Stomach (tissue), 9 donors: ENCODE results near the gene MTMR3. TPM values are rescaled to one million over a fixed set of nuclear protein-coding genes. Genes with fewer than 3 reads are reported as not detected.

Source experiments
- DNase-seq, 2 donors: peaks; one replicate each; pipeline versions ENCODE4 v3.0.0 to v3.0.0-alpha.2; 2013 to 2019
- H3K27ac ChIP-seq, 5 donors: fragments of 200-600 bp in 4 of 5; sonication (generic) in 4 of 5; one replicate each; pipeline ENCODE4 v1.5.1; 2013 to 2019; ENCODE audit warnings: mild to moderate bottlenecking in 1 of 5, moderate library complexity in 1 of 5
- H3K27me3 ChIP-seq, 3 donors: fragments of 200-600 bp; sonication (generic); one replicate each; pipeline ENCODE4 v1.5.1; 2017 to 2019; ENCODE audit warnings: mixed run types in 1 of 3
- H3K36me3 ChIP-seq, 4 donors: fragments of 200-600 bp; sonication (generic); 1 replicate in 3 of 4; 2 replicates in 1 of 4; pipeline ENCODE4 v1.5.1; 2016 to 2019
- H3K4me1 ChIP-seq, 4 donors: fragments of 200-600 bp; sonication (generic); one replicate each; pipeline ENCODE4 v1.5.1; 2016 to 2019
- H3K4me3 ChIP-seq, 4 donors: fragments of 200-600 bp; sonication (generic) in 3 of 4; one replicate each; pipeline ENCODE4 v1.5.1; 2016 to 2019; ENCODE audit warnings: mild to moderate bottlenecking in 1 of 4
- H3K9me3 ChIP-seq, 4 donors: fragments of 200-600 bp; sonication (generic); one replicate each; pipeline ENCODE4 v1.5.1; 2016 to 2019
- CTCF ChIP-seq, 7 experiments: fragments of 450-650 bp in 4 of 7; fragments of 200-600 bp in 3 of 7; sonication (generic) in 3 of 7; IDR thresholded peaks; one replicate each; pipeline ENCODE4 v1.5.1; 2016 to 2019; ENCODE audit warnings: antibody characterized with exemption in 7 of 7, control low read depth in 2 of 7, mild to moderate bottlenecking in 1 of 7
- EP300 ChIP-seq: sonication (generic); formaldehyde crosslinking; IDR thresholded peaks from one replicate; pipeline ENCODE4 v1.6.1; 2017; ENCODE audit warnings: antibody characterized with exemption
- POLR2A ChIP-seq, 4 donors: fragments of 450-650 bp; IDR thresholded peaks; one replicate each; pipeline ENCODE4 v1.6.1; 2016; ENCODE audit warnings: antibody characterized with exemption in 4 of 4, control low read depth in 2 of 4, mild to moderate bottlenecking in 1 of 4, moderate library complexity in 1 of 4
- POLR2AphosphoS5 ChIP-seq, 3 donors: sonication (generic); formaldehyde crosslinking; IDR thresholded peaks; one replicate each; pipeline ENCODE4 v1.6.1; 2016; ENCODE audit warnings: antibody characterized with exemption in 3 of 3
- WGBS, 5 donors: extraction: QIAGEN DNeasy Blood & Tissue Kit in 3 of 5; methylation state at CpG; one replicate each; pipeline versions ENCODE4 v1.1.5 to v1.1.7; 2013 to 2018; 5-methylcytosine and 5-hydroxymethylcytosine counted together
- intact Hi-C: fragments of 100-400 bp; cut with DNase I; formaldehyde crosslinking; loops from one replicate; pipeline ENCODE4 v1.15.1; 2023; ENCODE audit warnings: low total_unique reads
- polyA plus RNA-seq, 3 donors: library from polyadenylated mRNA; stranded (reverse); fragments of 200-250 nt; gene quantifications; one replicate each; pipeline ENCODE4 v1.2.3, GENCODE V29; 2013
- total RNA-seq, 5 donors: library from RNA; depleted of rRNA; stranded (reverse); fragments of >200 nt; gene quantifications; one replicate each; pipeline versions ENCODE4 v1.1.0 to v1.2.3, GENCODE V29; 2014 to 2016
- donor health status: healthy with polysubstance abuse.
- donor health status: Bipolar disorder and iron deficiency.
- donor health status: healthy.

Gene MTMR3
- total and polyA plus RNA-seq, 8 donors: 7.3 to 120 (median 49.8) TPM

DNA sequence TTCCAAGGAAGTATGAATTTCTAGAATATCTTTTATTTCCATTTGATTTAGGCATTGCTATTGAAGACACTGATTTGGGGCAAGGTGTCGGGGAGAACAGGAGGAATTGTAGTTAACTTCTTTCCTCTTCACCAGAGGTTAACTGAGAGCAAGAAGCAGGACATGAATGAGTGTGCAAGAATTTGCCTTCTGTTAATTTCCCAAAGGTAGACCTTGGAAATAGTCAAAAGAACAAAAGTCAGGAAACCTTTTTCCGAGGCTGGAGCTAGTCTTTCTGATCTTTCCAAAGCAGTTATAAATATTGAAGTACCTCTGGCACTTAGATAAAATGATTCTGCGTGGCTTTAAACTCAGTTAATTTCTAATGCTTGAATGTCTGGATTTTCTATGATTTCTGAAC, 66.9 kb downstream of the MTMR3 start:
- Histone ChIP-seq H3K4me1 (peaks cover 5 to 75% (median 51%) of the 10 kb centered on the region in 4 donors), H3K9me3 (no peaks in the 10 kb centered on the region), H3K4me3 (no peak overlapping the region), H3K27ac (no peak overlapping the region), H3K27me3 (no peaks in the 10 kb centered on the region), H3K36me3 (no peaks in the 10 kb centered on the region)
- TF ChIP-seq POLR2A (IDR thresholded peaks at IDR 0.05) (no peak), CTCF (IDR thresholded peaks at IDR 0.05) (no peak), EP300 (no peak), POLR2AphosphoS5 (IDR thresholded peaks at IDR 0.05) (no peak)
- intact Hi-C loops: no loop called here
- WGBS, 5 donors: 71 to 80% (median 76%) methylated on average over 3 of the region's 3 CpGs
- no peak for DNase-seq

DNA sequence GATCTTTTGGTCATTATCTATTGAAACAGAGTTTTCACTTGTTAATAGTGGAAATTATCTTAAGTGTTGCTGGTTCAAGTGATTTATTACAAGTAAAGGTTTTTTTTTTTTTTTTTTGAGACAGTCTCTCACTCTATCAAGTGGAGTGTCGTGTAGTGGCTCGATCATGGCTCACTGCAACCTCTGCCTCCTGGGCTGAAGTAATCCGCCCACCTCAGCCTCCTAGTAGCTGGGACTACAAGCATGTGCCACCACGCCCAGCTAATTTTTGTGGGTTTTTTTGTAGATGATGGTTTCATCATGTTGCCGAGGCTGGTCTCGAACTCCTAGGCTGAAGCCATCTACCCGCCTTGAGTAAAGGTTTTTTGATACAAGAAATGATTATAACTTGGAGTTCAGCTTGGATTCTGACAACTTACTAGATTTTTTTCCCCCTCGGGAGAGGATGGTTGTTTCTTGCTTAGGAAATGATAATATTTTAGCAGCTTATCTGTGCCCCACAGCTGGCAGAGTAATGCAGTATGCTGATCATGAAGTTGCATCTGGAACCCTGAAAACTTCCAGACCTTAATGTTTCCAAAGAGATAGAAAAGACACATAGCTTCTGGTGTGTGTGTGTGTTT, 68.9 kb downstream of the MTMR3 start:
- WGBS, 5 donors: 75 to 92% (median 80%) methylated on average over 8 of the region's 8 CpGs
- Histone ChIP-seq H3K9me3 (no peaks in the 10 kb centered on the region), H3K4me1 (peaks cover 0 to 67% (median 42%) of the 10 kb centered on the region in 4 donors), H3K4me3 (no peak overlapping the region), H3K27ac (no peak overlapping the region), H3K36me3 (no peaks in the 10 kb centered on the region), H3K27me3 (no peaks in the 10 kb centered on the region)
- intact Hi-C loops: no loop called here
- no peak for DNase-seq
- TF ChIP-seq POLR2A (IDR thresholded peaks at IDR 0.05) (no peak), CTCF (IDR thresholded peaks at IDR 0.05) (no peak), POLR2AphosphoS5 (IDR thresholded peaks at IDR 0.05) (no peak), EP300 (no peak)

GRCh38 chr22:29954203-29954855, 71.4 kb downstream of the MTMR3 start:
- WGBS, 5 donors: 82 to 89% (median 86%) methylated on average over 9 of the region's 9 CpGs
- TF ChIP-seq POLR2AphosphoS5 (IDR thresholded peaks at IDR 0.05) (no peak), POLR2A (IDR thresholded peaks at IDR 0.05) (no peak), EP300 (no peak), CTCF (IDR thresholded peaks at IDR 0.05) (no peak)
- H3K4me1 ChIP-seq: peaks cover 0 to 52% (median 26%) of the 10 kb centered on the region in 4 donors
- peak in 1 of 2 donors; percentile 18 for DNase-seq
- peaks cover 0 to 12% (median under 1%) of the 10 kb centered on the region in 4 donors for H3K36me3 ChIP-seq
- no peaks in the 10 kb centered on the region for H3K9me3 ChIP-seq
- no peaks in the 10 kb centered on the region for H3K27me3 ChIP-seq
- H3K4me3 ChIP-seq: no peak overlapping the region
- H3K27ac ChIP-seq: no peak overlapping the region
- intact Hi-C loops: no loop called here

DNA sequence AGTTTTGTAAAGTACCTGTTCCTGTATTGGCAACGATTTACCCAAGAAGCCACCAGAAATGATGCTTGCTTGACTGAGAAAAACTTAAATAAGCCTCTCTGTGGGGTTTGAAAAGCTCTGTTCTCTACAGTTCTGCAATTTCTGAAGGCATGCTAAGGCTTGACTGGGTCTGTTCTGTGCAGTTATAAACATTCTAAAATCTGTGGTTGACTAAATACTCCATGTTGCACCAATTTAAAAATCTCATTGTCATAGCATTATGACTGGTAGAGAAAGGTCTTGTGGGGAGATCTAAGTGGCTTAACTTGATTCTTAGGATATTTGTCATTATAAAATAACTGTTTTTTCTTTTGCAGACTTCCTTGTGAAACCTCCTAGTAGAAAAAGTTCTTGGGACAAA, 73.7 kb downstream of the MTMR3 start:
- intact Hi-C loops: no loop called here
- TF ChIP-seq CTCF (IDR thresholded peaks at IDR 0.05) (no peak), EP300 (no peak), POLR2A (IDR thresholded peaks at IDR 0.05) (no peak), POLR2AphosphoS5 (IDR thresholded peaks at IDR 0.05) (no peak)
- H3K9me3 ChIP-seq: no peaks in the 10 kb centered on the region
- DNase-seq: no peak
- peaks cover 0 to 32% (median 15%) of the 10 kb centered on the region in 4 donors for H3K4me1 ChIP-seq
- no peak overlapping the region for H3K27ac ChIP-seq
- H3K27me3 ChIP-seq: no peaks in the 10 kb centered on the region
- WGBS, 5 donors: 81 to 94% (median 89%) methylated on average over 1 of the region's 1 CpG
- H3K36me3 ChIP-seq: peaks cover 0 to 12% (median 3%) of the 10 kb centered on the region in 4 donors
- H3K4me3 ChIP-seq: no peak overlapping the region
